ENCODE results near the gene NFKBIE. TPM values are rescaled to one million over a fixed set of nuclear protein-coding genes. Genes with fewer than 3 reads are reported as not detected.
A peak's percentile ranks its signal among the peaks of the same experiment; 100 is the strongest.

Gene NFKBIE
- total RNA-seq, 1 experiment from 2014 or later = 9.7 TPM

DNA sequence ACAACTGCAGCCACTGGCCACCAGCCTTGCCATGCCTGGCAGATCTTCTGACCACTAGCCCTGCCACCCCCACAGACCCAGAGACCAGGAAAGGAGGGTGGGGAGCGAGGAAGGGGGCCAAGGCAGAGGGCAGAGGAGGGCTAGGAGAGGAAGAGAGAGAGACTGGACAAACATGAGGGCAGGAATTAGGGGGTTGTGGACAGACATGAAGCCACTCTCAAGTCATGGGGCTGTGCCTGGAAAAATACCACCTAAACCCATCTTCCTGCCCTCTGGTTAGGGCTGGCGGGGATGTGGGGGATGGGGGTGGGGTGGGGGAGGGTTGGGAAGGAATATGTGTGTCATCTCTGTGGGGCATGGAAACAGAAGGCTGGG lies 43.4 kb downstream of the NFKBIE start:
- Histone ChIP-seq H4K20me1 (ENCODE audit: control insufficient read depth, insufficient read depth, insufficient read length) (peaks cover 2% of the 10 kb centered on the region), H2BK5ac (ENCODE audit: insufficient read length, low read length) (no peak overlapping the region), H3K4ac (ENCODE audit: low read depth, low read length) (no peak overlapping the region), H4K8ac (replicated peaks; ENCODE audit: insufficient read length, low read depth, low read length) (no peak overlapping the region), H3K18ac (ENCODE audit: insufficient read length, low read depth, low read length) (no peak overlapping the region), H3K14ac (ENCODE audit: insufficient read depth, low read length) (no peak overlapping the region), H3K23me2 (ENCODE audit: insufficient read length, low read depth, low read length, poor library complexity, severe bottlenecking) (peaks cover 22% of the 10 kb centered on the region), H2BK120ac (ENCODE audit: low read depth, low read length, poor library complexity, severe bottlenecking) (no peak overlapping the region), H3K56ac (ENCODE audit: insufficient read length, low read depth, low read length) (no peak overlapping the region), H3K27ac (ENCODE audit: insufficient read length, low read depth, low read length) (no peak overlapping the region), H2AFZ (ENCODE audit: low read length) (no peak overlapping the region), H2BK15ac (ENCODE audit: low read depth, low read length) (no peak overlapping the region), H3K79me2 (ENCODE audit: insufficient read depth, low read length) (peaks cover 17% of the 10 kb centered on the region; the same call in 1 of the 2 replicates), H2BK20ac (ENCODE audit: low read depth, low read length, poor library complexity, severe bottlenecking) (no peak overlapping the region), H3K4me2 (ENCODE audit: insufficient read depth, insufficient read length, low read length) (no peak overlapping the region), H4K91ac (ENCODE audit: insufficient read length, low read depth, low read length) (no peak overlapping the region), H4K5ac (ENCODE audit: insufficient read length, low read depth, low read length) (no peak overlapping the region), H3K23ac (ENCODE audit: insufficient read length, low read depth, low read length) (no peak overlapping the region), H3K9ac (ENCODE audit: extremely low read depth, insufficient read length, low read length) (no peak overlapping the region), H3T11ph (ENCODE audit: low read length) (no peak overlapping the region), H3K4me1 (ENCODE audit: insufficient read depth, low read length) (peaks cover 24% of the 10 kb centered on the region; the same call in 1 of the 2 replicates), H2BK12ac (ENCODE audit: insufficient read length, low read depth, low read length) (no peak overlapping the region), H3K79me1 (ENCODE audit: insufficient read depth, low read depth, low read length, poor library complexity, severe bottlenecking) (peaks cover 17% of the 10 kb centered on the region), H2AK5ac (ENCODE audit: insufficient read length, low read length) (no peak overlapping the region), H3K9me3 (ENCODE audit: control insufficient read depth, low read depth, low read length) (no peaks in the 10 kb centered on the region), H3K27me3 (ENCODE audit: insufficient read depth, low read length) (no peaks in the 10 kb centered on the region)
- Mint-ChIP-seq H3K36me3 (ENCODE audit: insufficient read depth in 1 of 3, low read depth in 3 of 3) (peaks cover 0 to 3% (median 2%) of the 10 kb centered on the region in 3 experiments; a peak in 3 of 7 replicates), H3K4me3 (peak overlapping the region in 1 of 2 experiments; percentile 96; a peak in 3 of 5 replicates), H3K4me1 (peaks cover 70% of the 10 kb centered on the region in 2 experiments), H3K9me3 (no peaks in the 10 kb centered on the region; a peak in 1 of 5 replicates), H3K27ac (peak overlapping the region in 1 of 3 experiments; percentile 62; a peak in 2 of 7 replicates), H3K27me3 (ENCODE audit: low read depth) (peaks cover 3% of the 10 kb centered on the region)
- WGBS (ENCODE audit: extremely low coverage, insufficient read length, low lambda C conversion rate) = no CpG with 5 or more reads among the region's 2 CpGs
- TF ChIP-seq, protein P1, sequence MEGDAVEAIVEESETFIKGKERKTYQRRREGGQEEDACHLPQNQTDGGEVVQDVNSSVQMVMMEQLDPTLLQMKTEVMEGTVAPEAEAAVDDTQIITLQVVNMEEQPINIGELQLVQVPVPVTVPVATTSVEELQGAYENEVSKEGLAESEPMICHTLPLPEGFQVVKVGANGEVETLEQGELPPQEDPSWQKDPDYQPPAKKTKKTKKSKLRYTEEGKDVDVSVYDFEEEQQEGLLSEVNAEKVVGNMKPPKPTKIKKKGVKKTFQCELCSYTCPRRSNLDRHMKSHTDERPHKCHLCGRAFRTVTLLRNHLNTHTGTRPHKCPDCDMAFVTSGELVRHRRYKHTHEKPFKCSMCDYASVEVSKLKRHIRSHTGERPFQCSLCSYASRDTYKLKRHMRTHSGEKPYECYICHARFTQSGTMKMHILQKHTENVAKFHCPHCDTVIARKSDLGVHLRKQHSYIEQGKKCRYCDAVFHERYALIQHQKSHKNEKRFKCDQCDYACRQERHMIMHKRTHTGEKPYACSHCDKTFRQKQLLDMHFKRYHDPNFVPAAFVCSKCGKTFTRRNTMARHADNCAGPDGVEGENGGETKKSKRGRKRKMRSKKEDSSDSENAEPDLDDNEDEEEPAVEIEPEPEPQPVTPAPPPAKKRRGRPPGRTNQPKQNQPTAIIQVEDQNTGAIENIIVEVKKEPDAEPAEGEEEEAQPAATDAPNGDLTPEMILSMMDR (conservative IDR thresholded peaks at IDR 0.05) = no peak
- DNase-seq = no peak

Data from H9 (cell line).